Right cardiac atrium (tissue), 5 donors: Measurements from ENCODE around the gene TEAD1. TPM values are rescaled to one million over a fixed set of nuclear protein-coding genes. Genes with fewer than 3 reads are reported as not detected.

Source experiments
- ATAC-seq, 2 donors: fragments of 200-7000 bp; cut with Tn5 transposase; one replicate each; pipeline versions ENCODE4 v1.8.0 to v1.9.1; 2020; ENCODE audit warnings: moderate library complexity in 2 of 2, mild to moderate bottlenecking in 1 of 2
- DNase-seq, 3 donors: peaks; one replicate each; pipeline ENCODE4 v3.0.0-alpha.2; 2020
- H3K27ac ChIP-seq: one replicate; pipeline ENCODE4 v1.5.1; 2013; ENCODE audit warnings: mild to moderate bottlenecking, low read length, control low read depth, moderate library complexity
- H3K27me3 ChIP-seq: one replicate; pipeline ENCODE4 v1.6.1; 2013; ENCODE audit not compliant: control insufficient read depth, insufficient read depth
- H3K4me1 ChIP-seq: one replicate; pipeline ENCODE4 v1.6.1; 2013; ENCODE audit warnings: low read length; ENCODE audit not compliant: control insufficient read depth, insufficient read depth
- H3K4me3 ChIP-seq: one replicate; pipeline ENCODE4 v1.5.1; 2013; ENCODE audit warnings: low read length, control low read depth
- H3K9me3 ChIP-seq: one replicate; pipeline ENCODE4 v1.6.1; 2013; ENCODE audit warnings: low read length; ENCODE audit not compliant: control insufficient read depth
- WGBS: extraction: QIAGEN DNeasy Blood & Tissue Kit; methylation state at CpG from one replicate; pipeline ENCODE4 v1.1.7; 2013; 5-methylcytosine and 5-hydroxymethylcytosine counted together
- intact Hi-C, 4 donors: fragments of 100-400 bp; cut with DNase I; formaldehyde crosslinking; loops; one replicate each; pipeline versions ENCODE4 v1.11.0 to v1.14.0; 2022 to 2023
- polyA plus RNA-seq: library from polyadenylated mRNA; stranded (reverse); fragments of 200-250 nt; gene quantifications from one replicate; pipeline ENCODE4 v1.2.3, GENCODE V29; 2013
- total RNA-seq, 4 donors: library from RNA; stranded (reverse); fragmentation: NEBNext Ultra II Directional; extraction: Animal tissue kit (Norgen Biotek cat#: 25700); gene quantifications; one replicate each; pipeline ENCODE4 v1.2.1, GENCODE V29; 2021
- donor health status: healthy with polysubstance abuse.
- donor health status: DM: no; HTN: yes; CAD: no.
- donor health status: DM: no; HTN: no; CAD: no.
- donor health status: DM: no; HTN: yes; CAD: no; lungs with severe emphysema.
- donor health status: DM: yes; HTN: yes; CAD: no.

TEAD1 gene
- total and polyA plus RNA-seq, 5 donors: 19.7 to 105 (median 96.5) TPM

- H3K27ac ChIP-seq: no peak overlapping the region
- H3K4me1 ChIP-seq: peaks cover 15% of the 10 kb centered on the region
- ATAC-seq (no peak), DNase-seq (no peak)
- no peak overlapping the region for H3K4me3 ChIP-seq
- no peaks in the 10 kb centered on the region for H3K27me3 ChIP-seq
- H3K9me3 ChIP-seq: no peaks in the 10 kb centered on the region
- 86% methylated on average over 1 of the region's 1 CpG for WGBS
- intact Hi-C loops: no loop called here
Measured at GRCh38 chr11:12801976-12802375, 127.8 kb downstream of the TEAD1 start.

- DNase-seq (peak; percentile 58 to 76 (median 68)), ATAC-seq (peak; percentile 74 to 93)
- WGBS: 55% methylated on average over 16 of the region's 16 CpGs
- Histone ChIP-seq H3K27me3 (no peaks in the 10 kb centered on the region), H3K4me1 (peaks cover 15% of the 10 kb centered on the region), H3K27ac (no peak overlapping the region), H3K4me3 (no peak overlapping the region), H3K9me3 (no peaks in the 10 kb centered on the region)
- intact Hi-C loops: no loop called here
Measured at GRCh38 chr11:12802418-12803085, 128.3 kb downstream of the TEAD1 start.

GRCh38 chr11:12803086-12803826 is 129.0 kb downstream of the TEAD1 start:
- no peak for ATAC-seq
- Histone ChIP-seq H3K4me1 (peaks cover 15% of the 10 kb centered on the region), H3K4me3 (no peak overlapping the region)

DNA sequence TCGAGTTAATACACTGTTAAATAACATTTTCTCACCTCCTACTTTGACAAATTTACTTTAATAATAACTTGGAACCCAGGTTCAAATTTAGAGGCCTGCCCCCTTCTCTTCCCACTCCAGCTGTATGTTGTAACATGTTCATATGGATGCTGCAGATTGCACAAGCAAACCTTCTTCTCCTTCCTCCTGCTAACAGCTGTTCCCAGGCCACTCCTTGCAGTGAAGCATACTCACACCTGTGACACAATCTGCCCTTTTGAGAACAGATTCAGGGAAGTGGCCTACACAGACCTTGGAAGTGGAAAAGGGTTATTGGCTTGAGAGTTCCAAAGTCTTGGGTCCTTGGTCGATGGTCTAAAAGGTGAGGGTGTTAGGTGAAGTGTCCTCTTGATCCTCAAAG is 131.9 kb downstream of the TEAD1 start:
- WGBS: 90% methylated on average over 2 of the region's 2 CpGs
- no peaks in the 10 kb centered on the region for H3K9me3 ChIP-seq
- no peaks in the 10 kb centered on the region for H3K27me3 ChIP-seq
- H3K27ac ChIP-seq: no peak overlapping the region
- ATAC-seq (no peak), DNase-seq (no peak)
- no peak overlapping the region for H3K4me3 ChIP-seq
- intact Hi-C loops: no loop called here
- peaks cover 13% of the 10 kb centered on the region for H3K4me1 ChIP-seq

More at GRCh38 chr11:12803086-12803826, 129.0 kb downstream of the TEAD1 start:
- no peak overlapping the region for H3K27ac ChIP-seq
- no peaks in the 10 kb centered on the region for H3K27me3 ChIP-seq
- H3K9me3 ChIP-seq: no peaks in the 10 kb centered on the region
- intact Hi-C loops: no loop called here
- 60% methylated on average over 7 of the region's 7 CpGs for WGBS
- no peak for DNase-seq

DNA sequence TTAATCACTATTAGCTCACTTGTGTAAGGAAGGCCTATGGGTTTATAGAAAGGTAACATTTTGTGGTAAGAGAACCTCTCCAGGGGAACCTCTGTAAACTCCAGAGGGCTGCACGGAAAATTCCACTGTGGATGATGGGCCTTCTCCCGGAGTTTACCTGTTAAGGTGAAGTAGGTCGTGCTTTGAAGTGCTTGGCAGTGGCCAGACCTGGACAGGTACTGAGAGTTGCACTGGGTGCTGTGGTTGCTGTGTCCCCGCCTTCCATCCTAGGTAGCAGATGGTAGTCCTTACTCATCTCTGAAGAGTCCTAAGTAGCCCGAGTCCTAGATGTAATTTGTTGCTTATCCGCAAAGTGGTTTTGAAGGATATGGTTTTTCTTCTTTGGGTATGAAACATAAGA is 133.4 kb downstream of the TEAD1 start:
- intact Hi-C loops: no loop called here
- no peak overlapping the region for H3K27ac ChIP-seq
- no peak overlapping the region for H3K4me3 ChIP-seq
- peaks cover 13% of the 10 kb centered on the region for H3K4me1 ChIP-seq
- H3K9me3 ChIP-seq: no peaks in the 10 kb centered on the region
- 97% methylated on average over 6 of the region's 6 CpGs for WGBS
- DNase-seq (no peak), ATAC-seq (no peak)
- no peaks in the 10 kb centered on the region for H3K27me3 ChIP-seq

GRCh38 chr11:12808519-12808918 is 134.3 kb downstream of the TEAD1 start:
- Histone ChIP-seq H3K9me3 (no peaks in the 10 kb centered on the region), H3K27ac (no peak overlapping the region), H3K27me3 (no peaks in the 10 kb centered on the region), H3K4me1 (peaks cover 15% of the 10 kb centered on the region), H3K4me3 (no peak overlapping the region)
- WGBS: 70% methylated on average over 1 of the region's 1 CpG
- DNase-seq: no peak
- intact Hi-C loops: no loop called here
- ATAC-seq: no peak

DNA sequence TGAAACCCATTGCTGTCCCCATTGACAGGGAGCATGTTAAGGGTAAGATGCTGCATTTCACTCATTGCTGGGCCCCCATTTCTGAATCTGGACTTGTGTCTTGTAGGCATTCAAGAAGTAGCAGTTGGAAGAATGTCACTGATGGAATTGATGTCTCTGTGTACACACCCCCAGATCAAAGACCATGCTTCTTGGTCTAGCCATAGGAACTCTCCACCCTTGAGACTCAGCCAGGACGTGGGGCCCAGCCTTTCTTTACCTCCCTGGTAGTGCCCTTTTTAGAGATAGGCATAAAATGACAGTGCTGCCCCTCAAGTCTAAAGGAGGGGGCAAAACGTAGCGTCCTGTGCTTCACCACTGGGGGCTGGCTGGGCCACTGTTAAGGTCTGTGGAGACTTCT is 135.1 kb downstream of the TEAD1 start:
- WGBS: 87% methylated on average over 3 of the region's 3 CpGs
- DNase-seq (no peak), ATAC-seq (no peak)
- no peaks in the 10 kb centered on the region for H3K9me3 ChIP-seq
- no peak overlapping the region for H3K27ac ChIP-seq
- intact Hi-C loops: no loop called here
- H3K4me3 ChIP-seq: no peak overlapping the region
- no peaks in the 10 kb centered on the region for H3K27me3 ChIP-seq
- peaks cover 22% of the 10 kb centered on the region for H3K4me1 ChIP-seq

DNA sequence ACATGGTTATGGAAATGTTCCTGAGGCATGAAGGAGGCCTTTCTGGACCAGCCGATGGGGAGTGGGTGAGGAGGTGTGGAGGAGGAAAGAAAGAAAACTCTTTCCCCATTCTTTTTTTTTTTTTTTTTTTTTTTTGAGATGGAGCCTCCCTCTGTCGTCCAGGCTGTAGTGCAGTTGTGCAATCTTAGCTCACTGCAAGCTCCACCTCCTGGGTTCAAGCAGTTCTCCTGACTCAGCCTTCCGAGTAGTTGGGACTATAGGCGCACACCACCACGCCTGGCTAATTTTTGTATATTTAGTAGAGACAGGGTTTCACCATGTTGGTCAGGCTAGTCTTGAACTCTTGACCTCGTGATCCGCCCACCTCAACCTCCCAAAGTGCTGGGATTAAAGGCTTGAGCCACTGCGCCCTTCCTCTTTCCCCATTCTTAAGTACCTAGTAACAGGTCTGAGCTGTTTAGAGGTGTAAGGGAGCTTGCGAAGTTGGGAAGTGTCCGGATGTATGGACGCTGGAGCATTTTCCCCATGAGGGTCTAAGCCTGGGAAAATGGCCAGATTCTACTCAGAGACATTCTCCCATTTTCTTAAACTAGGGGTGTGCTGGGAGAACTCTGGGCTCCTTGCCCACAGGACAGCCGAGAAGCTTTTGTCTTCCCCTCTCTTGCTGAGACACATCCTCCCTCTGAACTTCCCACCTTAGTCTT is 135.8 kb downstream of the TEAD1 start:
- H3K9me3 ChIP-seq: no peaks in the 10 kb centered on the region
- peaks cover 27% of the 10 kb centered on the region for H3K4me1 ChIP-seq
- no peak overlapping the region for H3K4me3 ChIP-seq
- intact Hi-C loops: loop anchor here in 2 of 4 donors (5.0 to 10.0 kb wide), 2 partner anchors 115 to 133 kb away; no protein-coding TSS in a partner anchor
- peak in 2 of 3 donors; percentile 35 to 62 for DNase-seq
- peak overlapping the region; percentile 32 for H3K27ac ChIP-seq
- ATAC-seq: peak in 1 of 2 donors; percentile 32
- no peaks in the 10 kb centered on the region for H3K27me3 ChIP-seq
- WGBS: 63% methylated on average over 12 of the region's 12 CpGs

GRCh38 chr11:12810568-12810894 is 136.3 kb downstream of the TEAD1 start:
- no peaks in the 10 kb centered on the region for H3K27me3 ChIP-seq
- ATAC-seq (peak; percentile 44 to 52), DNase-seq (peak; percentile 64 to 72 (median 64))
- 32% methylated on average over 5 of the region's 5 CpGs for WGBS
- H3K27ac ChIP-seq: peak overlapping the region; percentile 32
- intact Hi-C loops: loop anchor here in 2 of 4 donors (5.0 to 10.0 kb wide), 2 partner anchors 116 to 133 kb away; no protein-coding TSS in a partner anchor
- no peak overlapping the region for H3K4me3 ChIP-seq
- peaks cover 28% of the 10 kb centered on the region for H3K4me1 ChIP-seq
- H3K9me3 ChIP-seq: no peaks in the 10 kb centered on the region

- no peak for ATAC-seq
- WGBS: 85% methylated on average over 7 of the region's 7 CpGs
- Histone ChIP-seq H3K27me3 (no peaks in the 10 kb centered on the region), H3K4me1 (peaks cover 34% of the 10 kb centered on the region), H3K4me3 (no peak overlapping the region), H3K9me3 (no peaks in the 10 kb centered on the region), H3K27ac (no peak overlapping the region)
- no peak for DNase-seq
- intact Hi-C loops: loop anchor here in 2 of 4 donors (5.0 to 10.0 kb wide), 2 partner anchors 117 to 135 kb away; no protein-coding TSS in a partner anchor
Measured at GRCh38 chr11:12811861-12812260, 137.6 kb downstream of the TEAD1 start.

DNA sequence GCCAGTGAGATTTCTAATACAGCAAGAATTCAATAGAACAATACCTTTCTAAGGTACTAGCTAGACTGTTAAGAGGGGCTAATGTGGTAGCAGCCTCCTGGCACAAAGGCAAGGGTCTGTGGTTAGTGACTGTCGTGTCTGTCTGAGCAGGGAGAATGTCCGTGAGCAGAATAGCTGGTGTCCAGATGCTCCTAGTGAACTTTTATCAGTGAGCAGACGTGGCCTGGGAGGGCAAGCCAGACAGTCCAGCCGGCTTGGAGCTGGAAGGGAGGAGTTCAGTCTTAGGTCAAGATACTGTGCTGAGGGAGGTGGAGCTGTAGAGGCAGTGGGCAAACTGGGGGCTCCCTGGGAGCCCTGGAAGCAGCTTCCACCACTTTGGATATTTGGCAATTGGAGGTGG is 138.6 kb downstream of the TEAD1 start:
- Histone ChIP-seq H3K9me3 (no peaks in the 10 kb centered on the region), H3K4me3 (no peak overlapping the region), H3K27ac (peak overlapping the region; percentile 11), H3K4me1 (peaks cover 37% of the 10 kb centered on the region), H3K27me3 (no peaks in the 10 kb centered on the region)
- peak in 2 of 3 donors; percentile 60 to 63 for DNase-seq
- 30% methylated on average over 4 of the region's 4 CpGs for WGBS
- intact Hi-C loops: loop anchor here in 2 of 4 donors (5.0 to 10.0 kb wide), 2 partner anchors 118 to 136 kb away; no protein-coding TSS in a partner anchor
- ATAC-seq: peak; percentile 34 to 44
